OCI-M2 (cell line): ENCODE measurements around the gene GMPR.
"Not testable (repeated sequence)": the region's sequence is repeated elsewhere in the genome, so short reads cannot be mapped to it uniquely, and the experiment has no call there.

Experiments used
- DNase-seq: peaks from one replicate; lab custom pipeline; 2025; ENCODE audit not compliant: unreplicated experiment; lab: John Stamatoyannopoulos, UW

Gene GMPR

DNA sequence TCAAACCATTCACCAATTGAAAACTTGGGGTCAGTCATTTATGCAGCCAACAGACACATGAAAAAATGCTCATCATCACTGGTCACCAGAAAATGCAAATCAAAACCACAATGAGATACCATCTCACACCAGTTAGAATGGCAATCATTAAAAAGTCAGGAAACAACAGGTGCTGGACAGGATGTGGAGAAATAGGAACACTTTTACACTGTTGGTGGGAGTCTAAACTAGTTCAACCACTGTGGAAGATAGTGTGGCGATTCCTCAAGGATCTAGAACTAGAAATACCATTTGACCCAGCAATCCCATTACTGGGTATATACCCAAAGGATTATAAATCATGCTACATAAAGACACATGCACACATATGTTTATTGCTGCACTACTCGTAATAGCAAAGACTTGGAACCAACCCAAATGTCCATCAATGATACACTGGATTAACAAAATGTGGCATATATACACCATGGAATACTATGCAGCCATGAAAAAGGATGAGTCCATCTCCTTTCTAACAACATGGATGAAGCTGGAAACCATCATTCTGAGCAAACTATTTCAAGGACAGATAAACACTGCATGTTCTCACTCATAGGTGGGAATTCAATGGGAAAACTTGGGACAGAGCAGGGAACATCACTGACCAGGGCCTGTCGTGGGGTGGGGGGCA, 13.2 kb upstream of the GMPR start:
- not testable (repeated sequence) for DNase-seq

DNA sequence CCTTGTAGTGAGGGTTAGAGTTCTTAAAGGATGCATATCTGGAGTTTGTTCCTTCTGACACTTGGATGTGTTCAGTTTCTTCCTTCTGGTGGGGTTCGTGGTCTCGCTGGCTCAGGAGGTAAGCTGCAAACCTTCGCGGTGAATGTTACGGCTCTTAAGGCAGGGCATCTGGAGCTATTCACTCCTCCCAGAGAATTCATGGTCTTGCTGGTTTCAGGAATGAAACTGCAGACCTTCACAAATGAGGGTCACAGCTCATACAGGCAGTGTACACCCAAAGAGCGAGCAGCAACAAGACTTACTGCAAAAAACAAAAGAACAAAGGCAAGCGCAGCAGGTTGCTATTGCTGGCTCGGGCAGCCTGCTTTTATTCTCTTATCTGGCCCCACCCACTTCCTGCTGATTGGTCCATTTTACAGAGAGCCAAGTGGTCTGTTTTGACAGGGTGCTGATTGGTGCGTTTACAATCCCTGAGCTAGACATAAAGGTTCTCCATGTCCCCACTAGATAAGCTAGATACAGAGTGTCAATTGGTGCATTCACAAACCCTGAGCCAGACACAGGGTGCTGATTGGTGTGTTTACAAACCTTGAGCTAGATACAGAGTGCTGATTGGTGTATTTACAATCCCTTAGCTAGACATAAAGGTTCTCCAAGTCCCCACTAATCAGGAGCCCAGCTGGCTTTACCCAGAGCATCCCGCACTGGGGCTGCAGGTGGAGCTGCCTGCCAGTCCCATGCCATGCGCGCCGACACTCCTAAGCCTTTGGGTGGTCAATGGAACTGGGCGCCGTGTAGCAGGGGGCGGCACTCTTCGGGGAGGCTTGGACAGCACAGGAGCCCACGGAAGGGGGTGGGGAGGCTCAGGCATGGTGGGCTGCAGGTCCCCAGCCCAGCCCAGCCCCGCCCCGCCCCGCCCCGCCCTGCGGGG, 12.0 kb upstream of the GMPR start:
- DNase-seq, result not testable (repeated sequence)

DNA sequence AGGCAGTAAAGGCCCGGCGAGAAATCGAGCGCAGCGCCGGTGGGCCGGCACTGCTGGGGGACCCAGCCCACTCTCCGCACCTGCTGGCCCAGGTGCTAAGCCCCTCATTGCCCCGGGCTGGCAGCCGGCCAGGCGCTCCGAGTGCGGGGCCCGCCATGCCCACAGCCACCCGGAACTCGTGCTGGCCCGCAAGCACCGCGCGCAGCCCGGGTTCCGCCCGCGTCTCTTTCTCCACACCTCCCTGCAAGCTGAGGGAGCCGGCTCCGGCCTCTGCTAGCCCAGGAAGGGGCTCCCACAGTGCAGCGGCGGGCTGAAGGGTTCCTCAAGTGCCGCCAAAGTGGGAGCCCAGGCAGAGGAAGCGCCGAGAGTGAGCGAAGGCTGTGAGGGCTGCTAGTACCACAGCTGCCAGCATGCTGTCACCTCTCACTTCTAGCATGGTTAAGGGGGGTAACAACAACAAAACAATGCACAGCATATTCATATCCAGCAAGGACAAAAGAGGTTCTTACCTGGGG, 11.3 kb upstream of the GMPR start:
- no peak for DNase-seq

DNA sequence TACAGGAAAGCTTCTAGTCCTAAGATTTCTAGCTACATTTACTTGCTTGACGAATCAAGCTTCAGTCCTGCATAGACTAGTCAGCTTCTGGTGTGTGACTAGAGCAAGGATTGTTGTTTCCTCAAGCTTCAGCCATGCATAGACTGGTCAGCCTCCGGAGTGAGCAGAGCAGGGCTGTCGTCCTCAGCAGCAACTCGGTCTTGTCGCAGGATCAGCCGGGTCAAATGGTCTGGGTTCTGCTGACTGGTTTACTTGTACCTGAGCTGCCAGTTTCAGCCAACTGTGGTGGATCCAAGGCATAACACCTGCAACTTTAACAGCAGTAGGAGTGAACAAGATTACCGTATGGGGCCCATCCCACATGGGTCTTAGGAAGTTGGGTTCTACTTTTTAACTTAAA, 10.8 kb upstream of the GMPR start:
- no peak for DNase-seq

DNA sequence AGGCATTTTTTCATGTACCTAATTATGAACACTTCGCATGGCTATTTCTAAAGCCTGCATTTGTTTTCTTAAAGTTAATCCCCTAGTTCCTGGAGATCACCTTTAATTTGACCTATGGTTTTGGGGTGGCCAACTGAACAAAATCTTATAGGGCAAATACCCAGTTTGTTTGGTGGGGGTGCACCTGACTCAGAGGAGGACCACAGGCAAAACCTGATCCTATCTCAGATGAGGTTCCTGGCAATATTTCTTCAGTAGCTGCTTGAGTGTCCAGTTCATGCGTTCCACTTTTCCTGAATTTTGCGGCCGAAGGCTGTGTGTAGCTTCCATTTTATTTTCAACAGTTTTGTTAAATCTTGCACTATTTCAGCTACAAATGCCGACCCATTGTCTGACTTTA, 10.3 kb upstream of the GMPR start:
- DNase-seq, result no peak

DNA sequence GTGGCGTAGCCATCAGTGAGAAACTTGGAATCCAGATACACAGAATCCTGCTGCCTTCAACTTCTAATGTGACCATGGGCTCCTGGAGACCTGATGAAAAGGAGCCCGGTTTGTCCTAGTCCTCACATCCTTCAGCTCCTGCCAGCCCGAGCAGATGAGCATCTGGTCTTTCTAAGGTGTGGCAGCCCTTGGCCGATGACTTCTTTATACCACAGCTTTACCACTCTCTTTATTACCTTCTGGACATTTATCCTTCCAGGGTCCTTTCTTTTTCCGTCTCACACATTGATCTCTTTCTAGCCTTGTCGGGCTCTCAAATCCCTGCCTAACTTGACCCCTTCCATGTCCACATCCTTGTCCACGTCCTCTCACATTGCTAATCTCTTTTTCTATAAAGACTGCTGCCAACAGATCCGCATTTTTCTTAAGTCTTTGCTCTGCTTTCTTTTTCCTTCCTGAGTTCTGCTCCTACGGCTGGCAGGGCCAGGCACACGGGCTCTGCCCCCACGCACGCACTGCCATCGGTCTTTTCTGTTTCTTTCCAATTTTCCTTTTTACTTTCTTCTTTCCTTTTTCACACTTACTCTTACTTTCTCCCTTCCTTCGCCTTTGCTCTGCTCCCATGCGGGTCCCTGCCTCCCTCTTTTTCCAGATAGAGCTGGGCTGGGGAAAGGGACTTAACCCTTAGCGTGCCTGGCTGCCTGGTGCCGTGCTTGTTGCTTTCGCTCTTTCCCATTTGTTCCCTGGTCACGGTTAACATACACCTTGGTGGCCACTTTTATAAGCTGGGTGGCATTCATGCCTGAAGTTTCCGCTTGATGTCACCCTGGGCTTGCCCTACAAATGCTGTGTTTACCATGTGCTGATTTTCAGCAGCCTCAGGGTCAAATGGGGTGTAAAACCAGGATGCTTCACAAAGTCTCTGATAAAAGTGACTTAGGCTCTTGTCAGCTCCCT, 9.4 kb upstream of the GMPR start:
- no peak for DNase-seq

DNA sequence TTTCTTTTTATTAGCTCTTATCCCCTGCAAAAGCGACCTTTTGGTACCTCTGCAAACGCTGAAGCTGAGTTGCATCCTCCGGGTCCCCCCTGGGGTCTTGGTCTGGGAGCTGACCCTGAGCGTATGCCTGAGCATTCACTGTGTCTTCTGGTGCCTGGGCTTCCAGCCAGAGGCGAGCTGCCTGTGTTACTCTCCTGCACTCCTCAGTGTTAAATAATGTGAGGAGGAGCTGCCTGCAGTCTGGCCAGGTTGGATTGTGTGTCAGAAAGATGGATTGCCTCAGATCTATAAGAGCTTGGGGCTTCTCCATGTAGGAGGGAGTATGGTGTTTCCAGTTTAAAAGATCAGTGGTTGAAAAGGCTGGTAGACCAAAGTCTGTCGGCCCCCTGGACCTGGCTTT, 8.7 kb upstream of the GMPR start:
- DNase-seq, result no peak

DNA sequence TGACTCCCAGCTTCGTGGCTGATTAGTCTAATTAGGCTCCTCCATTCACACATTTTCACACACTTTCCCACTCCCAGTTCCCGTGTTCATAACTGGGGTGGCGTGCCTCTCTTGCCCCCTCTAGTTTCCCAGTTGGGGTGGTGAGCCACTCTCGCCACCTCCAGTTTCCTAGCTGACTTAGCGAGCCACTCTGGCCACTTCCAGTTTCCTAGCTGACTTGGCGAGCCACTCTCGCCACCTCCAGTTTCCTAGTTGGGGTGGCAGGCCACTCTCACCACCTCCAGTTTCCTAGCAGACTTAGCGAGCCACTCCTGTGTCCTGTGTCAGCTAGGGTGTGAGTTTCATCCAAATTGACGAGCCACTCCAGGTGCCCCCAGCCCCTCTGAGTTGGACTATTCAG, 7.4 kb upstream of the GMPR start:
- no peak for DNase-seq

DNA sequence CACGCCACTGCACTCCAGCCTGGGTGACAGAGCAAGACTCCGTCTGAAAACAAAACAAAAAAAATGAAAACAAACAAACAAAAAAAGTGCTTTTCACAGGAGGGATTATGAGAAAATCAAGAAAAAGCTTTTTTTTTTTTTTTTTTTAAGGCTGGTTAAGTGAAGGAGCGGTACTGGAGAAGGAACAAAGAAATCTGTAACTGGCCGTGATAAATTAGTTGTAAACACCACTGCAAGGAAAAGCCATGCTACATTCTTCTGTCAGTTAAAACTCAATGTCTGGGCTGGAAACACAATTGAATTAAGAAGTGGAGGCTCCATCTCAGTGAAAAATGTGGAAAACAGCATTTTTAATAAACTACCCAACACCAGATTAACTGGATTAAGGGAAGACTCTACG, 6.3 kb upstream of the GMPR start:
- DNase-seq, result no peak

DNA sequence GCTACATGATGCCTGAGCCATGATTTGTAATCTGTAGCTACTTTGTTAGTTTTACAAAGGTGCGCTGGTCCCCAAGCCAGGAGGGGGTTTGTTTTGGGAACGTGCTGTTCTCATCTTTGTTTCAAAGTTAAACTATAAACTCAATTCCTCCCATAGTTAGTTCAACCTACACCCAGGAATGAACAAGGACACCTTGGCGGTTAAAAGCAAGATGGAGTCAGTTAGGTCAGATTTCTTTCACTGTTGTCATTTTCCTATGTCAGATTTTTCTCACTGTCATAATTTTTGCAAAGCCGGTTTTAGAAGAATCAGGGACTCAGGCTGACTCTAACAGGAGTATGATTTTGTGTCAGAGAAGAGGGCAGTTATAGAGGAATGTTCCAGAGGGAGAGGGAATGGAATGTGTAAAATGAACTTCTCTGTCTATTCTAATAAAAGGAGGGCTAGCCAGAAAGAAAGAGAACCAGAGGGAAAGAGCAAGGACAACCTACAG, 2.3 kb upstream of the GMPR start:
- DNase-seq, result no peak

DNA sequence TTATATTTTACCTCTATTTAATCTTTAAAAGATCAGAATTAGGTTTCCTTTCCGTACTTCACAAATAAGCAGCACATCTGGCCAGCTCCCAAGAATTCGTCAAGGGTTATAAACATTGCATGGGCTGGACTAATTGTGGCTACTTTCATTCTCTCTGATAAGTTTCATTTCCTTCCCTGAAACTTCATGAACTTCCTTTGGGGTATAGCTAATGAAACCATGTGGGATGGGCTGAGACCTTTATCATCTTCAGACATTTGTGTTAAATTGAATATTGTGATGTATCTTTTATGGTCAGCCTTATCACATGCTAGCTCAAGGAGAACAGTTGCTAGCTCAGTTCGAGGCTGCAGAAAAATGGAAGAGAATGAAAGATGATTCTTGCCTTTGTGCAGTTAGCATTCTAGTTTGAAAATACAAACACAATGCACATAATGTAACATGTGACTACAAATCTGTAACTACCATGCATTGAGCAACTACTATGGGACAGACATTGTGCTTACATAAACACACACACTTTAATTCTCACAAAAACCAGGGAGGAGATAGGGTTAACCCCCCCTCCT, 1.7 kb upstream of the GMPR start:
- peak; percentile 88 for DNase-seq

DNA sequence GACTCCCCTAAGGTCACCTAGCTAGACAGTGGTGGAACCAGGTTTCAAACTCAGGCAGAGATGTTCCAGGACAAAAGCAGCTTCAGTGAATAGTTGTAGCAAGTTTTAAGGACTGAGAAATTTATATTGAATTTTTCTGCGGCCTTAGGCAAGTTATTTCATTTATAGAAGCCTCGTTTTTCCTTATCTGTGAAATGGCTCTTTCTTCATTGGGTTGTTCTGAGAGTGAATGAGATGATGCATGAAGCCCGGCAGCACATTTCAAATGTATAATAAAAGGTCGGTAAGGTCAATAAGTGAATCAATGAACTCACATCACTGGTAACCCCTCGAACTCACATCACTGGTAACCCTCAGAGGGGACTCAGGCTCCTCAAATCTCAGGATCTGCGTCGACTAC, 1.1 kb upstream of the GMPR start:
- DNase-seq, result no peak

DNA sequence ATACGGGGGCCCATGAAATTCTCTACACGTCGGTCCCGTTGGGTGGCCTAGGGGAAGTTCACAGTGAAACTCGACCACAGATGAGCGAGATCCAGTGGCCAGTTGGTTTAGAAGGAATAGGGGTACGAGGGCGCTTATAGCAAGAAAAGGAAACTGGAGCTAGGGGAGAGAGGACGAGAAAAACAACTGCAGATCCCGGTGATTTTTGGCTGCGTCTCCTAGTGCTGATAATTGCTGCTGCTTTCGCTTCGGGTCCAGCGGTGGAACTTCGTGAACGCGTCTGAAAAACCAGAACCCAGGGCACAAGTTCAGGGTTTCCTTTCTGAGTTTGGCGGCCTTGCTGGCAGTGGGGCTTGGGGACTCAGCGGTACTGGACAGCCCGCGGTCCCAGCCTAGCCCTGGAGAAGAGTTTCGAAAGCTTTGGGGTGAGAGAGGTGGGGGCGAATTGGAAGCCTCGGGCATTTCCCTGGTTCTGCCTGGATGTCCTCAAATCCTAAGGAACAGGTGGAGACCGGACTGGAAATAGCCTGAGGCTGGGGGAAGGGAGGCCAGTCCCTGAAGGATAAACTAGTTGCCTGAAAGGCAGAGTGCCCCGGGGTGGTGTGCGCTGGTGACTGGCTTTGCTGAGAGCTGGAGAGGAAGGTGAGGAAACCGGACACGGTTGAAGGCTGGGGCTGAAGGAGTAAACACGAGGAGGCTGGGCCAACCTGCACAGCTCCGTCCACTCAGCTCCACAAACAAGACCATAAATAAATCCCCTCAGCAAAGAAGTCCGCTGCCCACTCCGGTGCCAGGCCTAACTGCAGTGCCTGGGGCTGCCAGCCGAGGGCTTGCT, 793 bp downstream of the GMPR start:
- no peak for DNase-seq

DNA sequence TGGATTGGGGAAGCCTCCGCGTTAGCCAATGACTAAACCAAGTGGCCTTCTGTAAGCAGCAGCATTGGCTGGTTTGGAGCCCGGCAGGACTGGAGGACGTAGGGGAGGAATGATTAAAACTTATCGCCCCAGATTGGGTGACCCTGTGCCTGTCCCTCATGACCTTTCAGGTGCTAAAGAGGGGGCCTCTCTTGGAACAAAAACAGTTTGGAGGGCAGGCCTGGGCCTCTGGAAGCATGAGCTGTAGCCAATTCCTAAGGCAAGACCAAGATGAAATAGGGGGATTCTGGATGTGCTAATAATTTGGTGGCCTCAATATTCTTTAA, 1.4 kb downstream of the GMPR start:
- no peak for DNase-seq

DNA sequence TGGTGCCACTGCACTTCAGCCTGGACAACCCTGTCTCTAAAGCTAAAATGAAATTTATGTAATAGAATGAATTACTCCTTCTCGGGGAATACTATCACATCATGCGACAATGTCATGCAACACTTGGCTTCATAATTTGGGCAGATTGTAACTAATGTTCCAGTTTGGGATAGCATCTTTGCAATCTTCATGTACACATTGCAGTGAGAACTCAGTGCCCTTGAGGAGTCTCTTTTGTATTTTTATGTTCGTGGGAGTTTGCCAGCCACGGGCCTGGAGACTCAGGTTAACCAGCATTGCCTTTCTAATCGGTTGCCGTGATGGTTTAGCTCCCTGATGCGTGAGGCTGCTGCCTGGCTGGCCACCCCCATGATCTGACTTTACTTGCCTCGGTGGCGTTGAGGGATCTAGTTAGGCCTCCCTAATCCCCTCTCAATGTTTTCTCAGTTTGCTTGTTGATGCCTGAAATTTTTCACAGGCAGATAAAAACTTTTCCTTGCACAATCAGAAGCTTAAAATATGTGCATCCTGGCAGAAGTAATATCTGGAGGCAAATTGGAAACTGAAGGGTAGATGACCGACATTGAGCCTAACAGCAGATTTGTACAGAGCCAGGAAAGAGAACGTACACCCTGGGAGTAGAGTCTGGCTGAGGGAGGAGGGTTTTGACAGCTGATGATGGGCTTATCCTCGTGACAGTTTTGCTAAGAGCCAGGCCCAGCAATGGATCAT, 2.4 kb downstream of the GMPR start:
- DNase-seq, result no peak

DNA sequence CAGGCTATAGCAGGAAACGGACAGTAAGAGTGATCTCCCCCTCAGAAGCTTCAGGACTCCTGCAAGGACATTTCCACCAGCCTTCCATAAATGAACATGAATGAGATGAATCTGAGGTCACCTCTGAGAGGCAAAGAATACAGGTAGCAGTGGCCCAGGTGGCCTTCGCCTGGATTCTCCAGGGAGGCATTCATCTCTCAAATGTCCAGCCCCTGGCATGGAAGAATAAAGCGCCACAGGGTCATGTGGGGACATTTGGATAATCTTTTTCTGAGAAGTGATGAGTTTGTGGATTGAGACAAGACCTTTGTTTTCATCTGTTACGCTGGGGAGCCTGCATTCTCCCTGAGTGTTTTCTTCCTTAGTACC, 2.9 kb downstream of the GMPR start:
- DNase-seq, result no peak

DNA sequence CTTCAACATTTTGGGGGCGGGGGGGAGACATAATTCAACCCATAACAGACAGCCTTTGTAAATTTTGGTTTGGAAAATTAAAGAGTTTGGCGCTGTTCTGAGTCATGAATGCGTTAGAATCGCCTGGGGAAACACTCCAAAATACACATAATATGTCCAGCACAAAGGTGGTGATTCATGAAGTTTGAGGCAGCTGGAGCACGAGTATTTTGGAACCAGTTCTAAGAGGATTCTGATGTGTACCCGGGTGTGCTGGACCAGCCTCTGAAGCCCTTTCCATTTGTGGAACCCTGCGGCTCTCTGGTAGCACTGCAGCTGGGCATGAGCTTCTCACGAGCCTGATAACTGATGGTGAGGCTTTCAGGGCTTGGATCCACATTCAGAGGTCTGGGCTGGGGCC, 4.7 kb downstream of the GMPR start:
- DNase-seq, result no peak

DNA sequence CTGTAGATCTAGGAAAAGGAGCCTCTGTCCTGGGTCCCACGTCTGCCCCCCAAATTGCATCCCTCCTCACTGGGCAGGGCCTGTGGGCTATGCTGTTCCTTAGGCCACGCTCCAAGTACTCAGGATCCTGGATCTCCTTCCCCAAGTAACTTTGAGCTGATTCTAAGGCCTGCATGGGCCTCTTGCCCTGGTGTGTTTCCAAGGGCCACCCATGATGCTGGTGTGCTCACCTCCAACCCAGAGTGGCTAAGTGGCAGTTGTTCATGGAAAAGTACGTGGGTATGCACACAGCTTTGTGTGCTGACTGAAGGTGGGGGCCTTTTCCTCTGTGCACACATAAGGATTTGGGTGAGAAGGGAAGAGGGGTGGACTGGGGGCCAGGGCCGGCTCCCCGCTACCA, 5.3 kb downstream of the GMPR start:
- DNase-seq, result no peak

DNA sequence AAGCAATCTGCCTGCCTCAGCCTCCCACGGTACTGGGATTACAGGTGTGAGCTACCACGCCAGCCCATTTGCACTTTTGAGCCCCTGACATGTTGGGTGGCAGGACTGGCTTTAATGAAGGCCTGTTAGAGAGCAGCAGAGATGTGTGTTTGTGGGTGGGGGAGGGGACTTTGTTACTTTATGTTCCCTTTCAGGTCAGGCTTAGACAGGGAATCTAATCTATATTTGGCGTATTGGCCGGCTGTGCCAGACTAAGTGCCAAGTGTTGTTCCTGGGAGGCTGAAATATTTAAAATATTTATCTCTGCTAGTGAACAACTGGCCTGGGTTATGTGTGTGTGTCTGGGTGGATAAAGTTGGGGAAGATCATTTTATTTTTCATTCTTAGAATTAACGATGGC, 6.1 kb downstream of the GMPR start:
- no peak for DNase-seq
